B cell (primary cell): Measurements from ENCODE around the gene ANKRD11. TPM values are rescaled to one million over a fixed set of nuclear protein-coding genes. Genes with fewer than 3 reads are reported as not detected.

Experiments used
- ATAC-seq: fragments of 200-7000 bp; cut with Tn5 transposase; one replicate; pipeline ENCODE4 v1.10.0; 2021; ENCODE audit warnings: low read depth, mild to moderate bottlenecking, moderate number of reproducible peaks, moderate library complexity
- CTCF ChIA-PET: fragments of 350-600 bp; sonication (Branson Sonifier 250); formaldehyde crosslinking; loops from one replicate; lab custom pipeline; 2021; ENCODE audit warnings: antibody characterized with exemption, inconsistent platforms; lab: Charles Lee
- POLR2A ChIA-PET: fragments of 350-600 bp; sonication (Branson Sonifier 250); formaldehyde crosslinking; loops from one replicate; lab custom pipeline; 2021; ENCODE audit warnings: antibody characterized with exemption; lab: Charles Lee
- DNase-seq: peaks from one replicate; pipeline ENCODE4 v3.0.0; 2013
- H2AFZ ChIP-seq: 2 replicates; pipeline ENCODE4 v1.6.1; 2012; ENCODE audit warnings: mild to moderate bottlenecking, low read depth, low read length; ENCODE audit not compliant: insufficient read depth, poor library complexity, severe bottlenecking
- H3K27ac ChIP-seq, 2 donors: 1 replicate in 1 of 2; 2 replicates in 1 of 2; pipeline ENCODE4 v1.5.1; 2012 to 2013; ENCODE audit warnings: low read length in 2 of 2, mild to moderate bottlenecking in 2 of 2, moderate library complexity in 1 of 2
- H3K27me3 ChIP-seq, 4 experiments: fragments of 200-600 bp in 1 of 4; sonication (generic) in 1 of 4; replicated peaks in 1 of 4; 1 replicate in 2 of 4; 2 replicates in 2 of 4; pipeline versions ENCODE4 v1.6.1 to v1.7.0; 2013 to 2016; ENCODE audit warnings: low read length in 3 of 4, mild to moderate bottlenecking in 2 of 4, mixed read lengths in 1 of 4, moderate library complexity in 1 of 4; ENCODE audit not compliant: insufficient read depth in 4 of 4, control insufficient read depth in 3 of 4; ENCODE audit errors: control extremely low read depth in 1 of 4
- H3K36me3 ChIP-seq, 2 experiments: replicated peaks in 1 of 2; 1 replicate in 1 of 2; 2 replicates in 1 of 2; pipeline versions ENCODE4 v1.6.1 to v1.7.1; 2013; ENCODE audit warnings: low read length in 1 of 2; ENCODE audit not compliant: insufficient read depth in 2 of 2, control insufficient read depth in 1 of 2; ENCODE audit errors: control extremely low read depth in 1 of 2, extremely low read depth in 1 of 2
- H3K4me1 ChIP-seq, 2 donors: fragments of 200-600 bp in 1 of 2; sonication (generic) in 1 of 2; 1 replicate in 1 of 2; 2 replicates in 1 of 2; pipeline versions ENCODE4 v1.5.1 to v1.6.1; 2013 to 2017; ENCODE audit warnings: low read length in 2 of 2; ENCODE audit not compliant: control insufficient read depth in 2 of 2, insufficient read depth in 2 of 2
- H3K4me2 ChIP-seq: replicated peaks from 2 replicates; pipeline ENCODE3; 2012; ENCODE audit warnings: mild to moderate bottlenecking, low read depth, low read length; ENCODE audit not compliant: poor library complexity, severe bottlenecking
- H3K4me3 ChIP-seq, 5 experiments: fragments of 200-600 bp in 1 of 5; sonication (generic) in 1 of 5; 1 replicate in 3 of 5; 2 replicates in 2 of 5; pipeline versions ENCODE4 v1.5.1 to v1.7.0; 2011 to 2016; ENCODE audit warnings: low read length in 4 of 5, mild to moderate bottlenecking in 4 of 5, low read depth in 2 of 5, control low read depth in 1 of 5, moderate library complexity in 1 of 5; ENCODE audit not compliant: insufficient read depth in 1 of 5; ENCODE audit errors: control extremely low read depth in 1 of 5, extremely low read depth in 1 of 5
- H3K79me2 ChIP-seq: fragments of 200-600 bp; sonication (generic); one replicate; pipeline ENCODE4 v1.6.0; 2016; ENCODE audit warnings: low read length; ENCODE audit not compliant: control insufficient read depth, insufficient read depth
- H3K9ac ChIP-seq: fragments of 200-600 bp; sonication (generic); 2 replicates; pipeline ENCODE4 v1.6.1; 2017; ENCODE audit warnings: mild to moderate bottlenecking, low read length, moderate library complexity
- H3K9me3 ChIP-seq, 3 donors: one replicate each; pipeline versions ENCODE4 v1.6.1 to v1.7.1; 2013; ENCODE audit warnings: low read length in 2 of 3; ENCODE audit not compliant: control insufficient read depth in 2 of 3, insufficient read depth in 1 of 3; ENCODE audit errors: control extremely low read depth in 1 of 3
- H4K20me1 ChIP-seq: 2 replicates; pipeline ENCODE4 v1.6.0; 2012; ENCODE audit warnings: mild to moderate bottlenecking, low read length; ENCODE audit not compliant: insufficient read depth, control insufficient read depth, poor library complexity, severe bottlenecking
- H3K27ac Mint-ChIP-seq: one replicate; pipeline ENCODE4 v1.8.0; 2021; ENCODE audit warnings: mixed read lengths
- H3K27me3 Mint-ChIP-seq: one replicate; pipeline ENCODE4 v1.8.0; 2021; ENCODE audit warnings: mixed read lengths
- H3K4me1 Mint-ChIP-seq: one replicate; pipeline ENCODE4 v1.8.0; 2021; ENCODE audit warnings: mixed read lengths
- H3K4me3 Mint-ChIP-seq: one replicate; pipeline ENCODE4 v1.8.0; 2021; ENCODE audit warnings: mixed read lengths
- H3K9me3 Mint-ChIP-seq: one replicate; pipeline ENCODE4 v1.8.0; 2022; ENCODE audit warnings: mixed read lengths; ENCODE audit not compliant: insufficient read depth
- EZH2 ChIP-seq: IDR thresholded peaks from 2 replicates; pipeline ENCODE4 v1.6.1; 2012; ENCODE audit warnings: borderline replicate concordance, low read depth, mild to moderate bottlenecking, moderate library complexity, low read length; ENCODE audit not compliant: insufficient read depth, poor library complexity, severe bottlenecking
- WGBS: methylation state at CpG from one replicate; pipeline ENCODE4 v1.1.5; 2013; ENCODE audit warnings: missing lambda C conversion rate; ENCODE audit not compliant: insufficient coverage; 5-methylcytosine and 5-hydroxymethylcytosine counted together
- intact Hi-C: fragments of 100-400 bp; cut with micrococcal nuclease; formaldehyde crosslinking; loops from one replicate; pipeline ENCODE4 v1.10.0; 2022
- polyA plus RNA-seq: library from polyadenylated mRNA; depleted of rRNA; stranded (reverse); fragments of >200 nt; gene quantifications from 2 replicates; pipeline ENCODE4 v1.2.3, GENCODE V29; 2012
- total RNA-seq, 2 donors: library from RNA; stranded (reverse); fragments of 120-200 nt in 1 of 2; gene quantifications; 1 replicate in 1 of 2; 2 replicates in 1 of 2; pipeline versions ENCODE4 v1.2.3 to v1.2.4, GENCODE V29; 2013 to 2022
- TF ChIP-seq, protein P1 (sequence below): fragments of 200-600 bp; IDR thresholded peaks from one replicate; pipeline ENCODE4 v1.8.0; 2022; ENCODE audit warnings: antibody characterized with exemption, mild to moderate bottlenecking

Gene ANKRD11
- total and polyA plus RNA-seq, 2 donors (not counting 1 experiment from before 2014, with no cell fraction given), result 67.9 to 314 TPM

- TF ChIP-seq EZH2, result no peak
- TF ChIP-seq, protein P1, sequence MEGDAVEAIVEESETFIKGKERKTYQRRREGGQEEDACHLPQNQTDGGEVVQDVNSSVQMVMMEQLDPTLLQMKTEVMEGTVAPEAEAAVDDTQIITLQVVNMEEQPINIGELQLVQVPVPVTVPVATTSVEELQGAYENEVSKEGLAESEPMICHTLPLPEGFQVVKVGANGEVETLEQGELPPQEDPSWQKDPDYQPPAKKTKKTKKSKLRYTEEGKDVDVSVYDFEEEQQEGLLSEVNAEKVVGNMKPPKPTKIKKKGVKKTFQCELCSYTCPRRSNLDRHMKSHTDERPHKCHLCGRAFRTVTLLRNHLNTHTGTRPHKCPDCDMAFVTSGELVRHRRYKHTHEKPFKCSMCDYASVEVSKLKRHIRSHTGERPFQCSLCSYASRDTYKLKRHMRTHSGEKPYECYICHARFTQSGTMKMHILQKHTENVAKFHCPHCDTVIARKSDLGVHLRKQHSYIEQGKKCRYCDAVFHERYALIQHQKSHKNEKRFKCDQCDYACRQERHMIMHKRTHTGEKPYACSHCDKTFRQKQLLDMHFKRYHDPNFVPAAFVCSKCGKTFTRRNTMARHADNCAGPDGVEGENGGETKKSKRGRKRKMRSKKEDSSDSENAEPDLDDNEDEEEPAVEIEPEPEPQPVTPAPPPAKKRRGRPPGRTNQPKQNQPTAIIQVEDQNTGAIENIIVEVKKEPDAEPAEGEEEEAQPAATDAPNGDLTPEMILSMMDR, result no peak
- Mint-ChIP-seq H3K27ac (no peak overlapping the region), H3K4me1 (peaks cover 68% of the 10 kb centered on the region), H3K27me3 (no peaks in the 10 kb centered on the region), H3K4me3 (no peak overlapping the region), H3K9me3 (no peaks in the 10 kb centered on the region)
- intact Hi-C loops, result no loop called here
- no peak overlapping the region for H3K4me3 ChIP-seq
- H3K79me2 ChIP-seq, result peaks cover 97% of the 10 kb centered on the region
- peaks cover 0 to 6% of the 10 kb centered on the region in 2 experiments for H3K36me3 ChIP-seq
- H3K4me1 ChIP-seq, result peaks cover 29 to 51% of the 10 kb centered on the region in 2 donors
- H3K9me3 ChIP-seq, result no peaks in the 10 kb centered on the region
- WGBS, result 84% methylated on average over 8 of the region's 14 CpGs
- H3K9ac ChIP-seq, result no peak overlapping the region
- peak overlapping the region in 1 of 2 donors; percentile 16 for H3K27ac ChIP-seq
- POLR2A ChIA-PET, result no interaction called here
- H2AFZ ChIP-seq, result no peak overlapping the region
- ATAC-seq (no peak), DNase-seq (no peak)
- H4K20me1 ChIP-seq, result peaks cover 91% of the 10 kb centered on the region
- H3K27me3 ChIP-seq, result no peaks in the 10 kb centered on the region
- H3K4me2 ChIP-seq, result no peak overlapping the region
- CTCF ChIA-PET, result no interaction called here
Observed at GRCh38 chr16:89331371-89332109, 158.8 kb downstream of the ANKRD11 start.
